ENCODE results near the gene CFAP20DC.

GRCh38 chr3:58696093-58696492 lies 353.7 kb downstream of the CFAP20DC start:
- TF ChIP-seq CTCF (IDR thresholded peaks at IDR 0.05) (no peak), HDAC2 (IDR thresholded peaks at IDR 0.05) (no peak), RAD21 (conservative IDR thresholded peaks at IDR 0.05 in 1 of 2, IDR thresholded peaks at IDR 0.05 in 1 of 2) (no peak), POLR2A (IDR thresholded peaks at IDR 0.05; ENCODE audit: low read length) (no peak), REST (IDR thresholded peaks at IDR 0.05) (no peak), RNF2 (IDR thresholded peaks at IDR 0.05; ENCODE audit: borderline replicate concordance, low read depth) (no peak), ESRRA (IDR thresholded peaks at IDR 0.05; ENCODE audit: borderline replicate concordance, low read length) (no peak)

Measured in A549 (cell line).